Aorta (tissue), 5 donors: ENCODE data around the gene METTL16. TPM values are rescaled to one million over a fixed set of nuclear protein-coding genes. Genes with fewer than 3 reads are reported as not detected.
A peak's percentile ranks its signal among the peaks of the same experiment; 100 is the strongest.

ENCODE experiments used
- ATAC-seq: fragments of 200-7000 bp; cut with Tn5 transposase; one replicate; pipeline ENCODE4 v1.9.1; 2022; ENCODE audit warnings: moderate library complexity; ENCODE audit not compliant: low FRiP score
- DNase-seq, 2 donors: peaks; one replicate each; pipeline ENCODE4 v3.0.0-alpha.2; 2020
- H3K27ac ChIP-seq, 2 donors: one replicate each; pipeline ENCODE4 v1.5.1; 2013; ENCODE audit warnings: low read length in 2 of 2, mild to moderate bottlenecking in 2 of 2, moderate library complexity in 2 of 2, control low read depth in 1 of 2, inconsistent platforms in 1 of 2, low read depth in 1 of 2
- H3K27me3 ChIP-seq, 2 donors: one replicate each; pipeline ENCODE4 v1.6.1; 2013; ENCODE audit warnings: control low read depth in 1 of 2, low read length in 1 of 2, mild to moderate bottlenecking in 1 of 2, moderate library complexity in 1 of 2; ENCODE audit not compliant: insufficient read depth in 2 of 2, control insufficient read depth in 1 of 2
- H3K36me3 ChIP-seq, 2 donors: one replicate each; pipeline ENCODE4 v1.6.1; 2013; ENCODE audit warnings: control low read depth in 1 of 2, low read length in 1 of 2, mild to moderate bottlenecking in 1 of 2; ENCODE audit not compliant: insufficient read depth in 2 of 2, control insufficient read depth in 1 of 2
- H3K4me1 ChIP-seq, 2 donors: one replicate each; pipeline ENCODE4 v1.6.1; 2013; ENCODE audit warnings: low read length in 2 of 2, control low read depth in 1 of 2, mild to moderate bottlenecking in 1 of 2, moderate library complexity in 1 of 2; ENCODE audit not compliant: insufficient read depth in 2 of 2, control insufficient read depth in 1 of 2
- H3K4me3 ChIP-seq, 2 donors: one replicate each; pipeline ENCODE4 v1.5.1; 2013; ENCODE audit warnings: low read length in 2 of 2, control low read depth in 1 of 2, mild to moderate bottlenecking in 1 of 2
- H3K9me3 ChIP-seq: one replicate; pipeline ENCODE4 v1.6.1; 2013; ENCODE audit warnings: mild to moderate bottlenecking, low read length; ENCODE audit not compliant: control insufficient read depth
- WGBS, 2 donors: extraction: QIAGEN DNeasy Blood & Tissue Kit; methylation state at CpG; one replicate each; pipeline ENCODE4 v1.1.7; 2013; 5-methylcytosine and 5-hydroxymethylcytosine counted together
- intact Hi-C, 2 donors: fragments of 100-400 bp; cut with DNase I; formaldehyde crosslinking; loops; one replicate each; pipeline versions ENCODE4 v1.14.2 to v1.15.0; 2022
- polyA plus RNA-seq, 2 donors: library from polyadenylated mRNA; stranded (reverse); fragments of 200-250 nt; gene quantifications; one replicate each; pipeline ENCODE4 v1.2.3, GENCODE V29; 2013
- total RNA-seq, 2 donors: library from RNA; stranded (reverse); fragmentation: NEBNext Ultra II Directional; extraction: Animal tissue kit (Norgen Biotek cat#: 25700); gene quantifications; one replicate each; pipeline ENCODE4 v1.2.1, GENCODE V29; 2021
- donor health status: healthy with polysubstance abuse.
- donor health status: Bipolar disorder and iron deficiency.
- donor health status: DM: no; HTN: no; CAD: no.
- donor health status: DM: no; HTN: no; CAD: no.
- donor health status: DM: yes; HTN: yes; CAD: no.

METTL16 gene
- total and polyA plus RNA-seq, 4 donors, result 14.3 to 33.3 (median 21.9) TPM

GRCh38 chr17:2395258-2396181 is 116.2 kb downstream of the METTL16 start:
- Histone ChIP-seq H3K27ac (peak overlapping the region; percentile 12 to 74), H3K27me3 (no peaks in the 10 kb centered on the region), H3K4me3 (no peak overlapping the region), H3K36me3 (no peaks in the 10 kb centered on the region), H3K4me1 (peaks cover 0 to 2% of the 10 kb centered on the region in 2 donors), H3K9me3 (no peaks in the 10 kb centered on the region)
- 64 to 72% methylated on average over 21 to 28 of the region's 28 CpGs for WGBS, 2 donors
- peak in 1 of 2 donors; percentile 63 for DNase-seq
- intact Hi-C loops, result no loop called here
- no peak for ATAC-seq

GRCh38 chr17:2394775-2395201 is 116.9 kb downstream of the METTL16 start:
- DNase-seq (peak in 1 of 2 donors; percentile 50), ATAC-seq (no peak)
- Histone ChIP-seq H3K4me1 (peaks cover 0 to 2% of the 10 kb centered on the region in 2 donors), H3K4me3 (no peak overlapping the region), H3K27me3 (no peaks in the 10 kb centered on the region), H3K36me3 (no peaks in the 10 kb centered on the region), H3K27ac (peak overlapping the region in 1 of 2 donors; percentile 38), H3K9me3 (no peaks in the 10 kb centered on the region)
- intact Hi-C loops, result loop anchor here in 1 of 2 donors (5.0 kb wide), 1 partner anchor 57 kb away; the partner anchor contains the start of genes SGSM2 and TSR1
- 84 to 87% methylated on average over 14 to 16 of the region's 16 CpGs for WGBS, 2 donors

DNA sequence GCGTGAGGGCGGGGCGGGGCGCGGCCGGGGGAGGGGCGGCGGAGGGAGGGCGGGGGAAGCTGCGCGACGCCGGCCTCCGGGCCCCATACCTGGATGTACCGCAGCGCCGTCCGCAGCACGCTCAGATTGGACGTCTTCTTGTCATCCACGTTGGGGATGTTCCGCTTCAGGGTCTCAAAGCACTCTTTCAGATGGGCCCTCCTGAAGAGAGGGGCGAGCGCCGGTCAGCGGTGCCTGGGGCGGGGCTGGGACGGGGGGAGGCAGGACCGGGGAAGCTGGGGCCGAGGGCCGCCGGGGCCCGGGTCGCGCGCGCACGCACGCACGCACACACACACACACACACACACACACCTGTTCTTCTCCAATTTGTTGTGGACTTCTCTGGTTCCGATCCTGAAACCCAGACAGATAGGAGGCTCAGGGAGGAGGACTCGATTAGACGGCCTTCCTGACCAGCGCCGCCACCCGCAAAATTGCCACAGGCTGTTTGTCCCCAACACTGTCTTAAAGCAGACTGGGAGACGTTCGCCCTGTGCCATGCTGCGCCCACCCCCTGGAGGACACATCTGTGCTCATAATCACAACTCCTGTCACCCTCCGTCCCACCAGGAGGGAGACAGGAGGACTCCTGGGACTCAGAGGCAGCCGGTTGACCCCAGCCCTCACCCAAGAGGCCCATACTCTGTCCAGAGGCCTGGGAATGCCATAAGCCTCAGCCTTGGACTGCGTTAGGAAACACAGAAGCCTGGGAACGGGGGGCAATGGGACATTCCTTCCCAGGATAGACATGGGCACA is 117.5 kb downstream of the METTL16 start:
- Histone ChIP-seq H3K36me3 (no peaks in the 10 kb centered on the region), H3K4me3 (no peak overlapping the region), H3K27me3 (no peaks in the 10 kb centered on the region), H3K27ac (peak overlapping the region in 1 of 2 donors; percentile 38), H3K9me3 (no peaks in the 10 kb centered on the region), H3K4me1 (peaks cover 0 to 2% of the 10 kb centered on the region in 2 donors)
- DNase-seq (peak in 1 of 2 donors; percentile 61), ATAC-seq (no peak)
- intact Hi-C loops, result loop anchor here in 1 of 2 donors (5.0 kb wide), 1 partner anchor 57 kb away; the partner anchor contains the start of genes SGSM2 and TSR1
- 17 to 45% methylated on average over 18 to 53 of the region's 53 CpGs for WGBS, 2 donors

GRCh38 chr17:2393174-2393953 is 118.3 kb downstream of the METTL16 start:
- DNase-seq, result peak; percentile 94 to 96
- peak overlapping the region; percentile 87 to 95 for H3K27ac ChIP-seq
- WGBS, 2 donors, result 0 to 1% methylated on average over 60 to 99 of the region's 99 CpGs
- H3K4me1 ChIP-seq, result peaks cover 0 to 2% of the 10 kb centered on the region in 2 donors
- peak overlapping the region; percentile 79 to 82 for H3K4me3 ChIP-seq
- H3K9me3 ChIP-seq, result no peaks in the 10 kb centered on the region
- no peaks in the 10 kb centered on the region for H3K36me3 ChIP-seq
- peak; percentile 71 for ATAC-seq
- intact Hi-C loops, result loop anchor here in 1 of 2 donors (5.0 kb wide), 1 partner anchor 56 kb away; the partner anchor contains the start of genes SGSM2 and TSR1
- no peaks in the 10 kb centered on the region for H3K27me3 ChIP-seq

DNA sequence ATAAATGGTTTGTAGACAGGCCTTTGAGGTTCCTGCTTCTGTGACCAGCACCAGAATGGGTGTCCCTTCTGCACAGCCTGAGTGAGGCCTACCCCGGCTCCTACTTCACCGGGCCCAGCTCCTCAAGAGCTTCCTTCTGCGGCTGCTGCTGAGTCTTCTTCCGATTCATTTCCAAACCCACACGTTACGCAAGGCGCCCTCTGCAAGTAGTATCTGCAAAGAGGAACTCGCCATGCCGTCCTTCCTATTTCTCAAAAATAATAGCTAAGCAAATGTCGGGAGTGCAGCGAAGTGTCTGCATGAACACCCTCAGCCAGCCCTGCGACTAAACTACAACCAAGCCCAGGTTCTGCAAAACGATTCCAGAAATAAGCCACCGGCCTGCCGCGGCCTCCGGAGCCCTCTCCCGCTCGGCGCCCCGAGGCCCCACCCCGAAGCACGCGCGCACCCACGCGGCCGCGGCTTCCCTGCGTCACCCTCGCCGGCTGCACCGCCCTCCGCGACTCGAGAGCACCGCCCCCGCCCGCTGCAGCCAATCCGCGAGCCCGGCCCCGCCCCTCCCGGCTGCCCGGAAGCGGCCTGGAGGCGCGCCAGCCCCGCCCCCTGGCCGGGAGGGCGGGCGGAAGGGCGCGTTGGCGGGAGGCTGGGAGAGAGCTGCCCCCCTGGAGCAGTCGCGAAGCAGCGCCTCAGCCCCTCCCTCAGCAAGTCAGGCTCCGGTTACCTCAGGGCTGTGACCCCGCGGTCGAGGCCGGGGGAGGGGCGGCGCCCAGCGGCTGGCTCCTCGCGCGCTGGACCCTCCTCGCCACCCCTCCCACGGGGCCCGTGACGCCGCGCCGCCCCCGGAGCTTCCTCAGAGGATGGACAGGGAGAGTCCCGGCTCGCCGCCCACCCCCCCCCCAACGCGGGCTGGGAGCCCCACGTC is 119.2 kb downstream of the METTL16 start:
- 1% methylated on average over 71 to 83 of the region's 83 CpGs for WGBS, 2 donors

DNA sequence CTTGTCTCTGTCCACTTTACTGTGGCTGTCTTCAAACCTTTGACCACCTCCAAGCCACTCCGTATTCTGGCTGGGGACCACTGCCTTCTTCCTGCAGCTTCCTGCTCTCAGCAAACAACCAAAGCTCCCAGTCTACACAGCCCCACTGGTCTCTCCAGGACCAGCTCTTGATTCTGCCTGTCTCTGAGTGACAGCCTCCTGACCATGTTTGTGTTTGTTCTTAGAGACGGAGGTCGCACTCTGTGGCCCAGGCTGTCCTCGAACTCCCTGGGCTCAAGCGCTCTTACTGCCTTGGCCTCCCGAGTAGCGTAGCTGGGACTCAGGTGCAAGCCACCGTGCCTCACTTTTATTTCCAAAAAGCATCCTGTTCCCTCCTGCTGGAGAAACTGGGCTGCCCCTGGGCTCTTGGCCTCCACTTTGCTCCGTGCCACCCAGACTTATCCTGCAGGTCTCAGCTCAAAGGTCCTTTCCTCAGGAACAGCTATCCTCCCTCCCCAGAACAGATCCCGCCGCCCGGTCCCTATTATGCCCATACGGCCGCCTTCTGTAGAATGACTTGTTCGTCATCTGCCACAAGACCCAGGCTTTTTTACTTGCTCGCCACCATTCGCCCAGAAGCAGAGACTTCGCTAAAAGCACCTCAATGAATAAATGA is 120.0 kb downstream of the METTL16 start:
- WGBS, 2 donors, result 76 to 77% methylated on average over 18 of the region's 18 CpGs
- Histone ChIP-seq H3K4me1 (peaks cover 0 to 2% of the 10 kb centered on the region in 2 donors), H3K9me3 (no peaks in the 10 kb centered on the region), H3K27ac (peak overlapping the region in 1 of 2 donors; percentile 14), H3K27me3 (no peaks in the 10 kb centered on the region), H3K4me3 (no peak overlapping the region), H3K36me3 (no peaks in the 10 kb centered on the region)
- intact Hi-C loops, result loop anchor here in 1 of 2 donors (5.0 kb wide), 1 partner anchor 54 kb away; the partner anchor contains the start of genes SGSM2 and TSR1
- ATAC-seq (no peak), DNase-seq (peak in 1 of 2 donors; percentile 45)

More for the DNA sequence above, 119.2 kb downstream of the METTL16 start:
- Histone ChIP-seq H3K36me3 (no peaks in the 10 kb centered on the region), H3K27ac (peak overlapping the region; percentile 87 to 95), H3K4me1 (peaks cover 0 to 2% of the 10 kb centered on the region in 2 donors), H3K27me3 (no peaks in the 10 kb centered on the region), H3K9me3 (no peaks in the 10 kb centered on the region), H3K4me3 (peak overlapping the region; percentile 79 to 82)
- peak; percentile 81 for ATAC-seq
- intact Hi-C loops, result loop anchor here in 1 of 2 donors (5.0 kb wide), 1 partner anchor 55 kb away; the partner anchor contains the start of genes SGSM2 and TSR1
- DNase-seq, result peak; percentile 97 to 98
